Brain microvascular endothelial cell (primary cell): ENCODE results near the gene ZFPL1.

Experiments
- DNase-seq: peaks from one replicate; pipeline ENCODE4 v3.0.0-alpha.2; 2020
- H3K27ac ChIP-seq: fragments of 250-450 bp; sonication (Bioruptor Pico); 2 replicates; pipeline ENCODE4 v1.5.1; 2020; ENCODE audit warnings: mild to moderate bottlenecking, moderate library complexity
- H3K27me3 ChIP-seq: fragments of 250-450 bp; sonication (Bioruptor Pico); replicated peaks from 2 replicates; pipeline ENCODE4 v1.5.1; 2020; ENCODE audit warnings: mild to moderate bottlenecking
- H3K36me3 ChIP-seq: fragments of 250-450 bp; sonication (Bioruptor Pico); replicated peaks from 2 replicates; pipeline ENCODE4 v1.5.1; 2020; ENCODE audit warnings: mild to moderate bottlenecking
- H3K4me3 ChIP-seq: 2 replicates; pipeline ENCODE4 v1.5.1; 2011; ENCODE audit warnings: low read depth, mild to moderate bottlenecking, control low read depth, low read length, moderate library complexity
- CTCF ChIP-seq: IDR thresholded peaks from 2 replicates; pipeline ENCODE4 v1.5.1; 2011; ENCODE audit warnings: low read depth, mild to moderate bottlenecking, moderate library complexity, low read length, control low read depth, inconsistent platforms; ENCODE audit errors: missing control alignments
- in situ Hi-C: cut with HindIII; loops from 2 replicates; pipeline ENCODE4 v1.10.0; 2017; ENCODE audit warnings: low sequenced_read_pairs, low pct_ligation_motif_present

The ZFPL1 gene

GRCh38 chr11:65110354-65110861 is 26.4 kb downstream of the ZFPL1 start:
- Histone ChIP-seq H3K27ac (no peak overlapping the region), H3K4me3 (no peak overlapping the region)
- in situ Hi-C loops, result no loop called here

GRCh38 chr11:65111159-65111743 is 27.2 kb downstream of the ZFPL1 start:
- Histone ChIP-seq H3K27ac (no peak overlapping the region), H3K27me3 (no peaks in the 10 kb centered on the region), H3K4me3 (no peak overlapping the region), H3K36me3 (peaks cover 9% of the 10 kb centered on the region)
- in situ Hi-C loops, result no loop called here
- no peak for DNase-seq
- no peak for TF ChIP-seq CTCF

More at GRCh38 chr11:65110354-65110861, 26.4 kb downstream of the ZFPL1 start:
- DNase-seq, result peak; percentile 76
- TF ChIP-seq CTCF, result peak; percentile 98
- Histone ChIP-seq H3K27me3 (no peaks in the 10 kb centered on the region), H3K36me3 (peaks cover 2% of the 10 kb centered on the region)

- Histone ChIP-seq H3K27ac (no peak within 1 kb of the TSS), H3K4me3 (peak within 1 kb of the TSS; percentile 56), H3K27me3 (no peaks in the 10 kb centered on the region), H3K36me3 (peaks cover 9% of the 10 kb centered on the region)
- no peak for TF ChIP-seq CTCF
- DNase-seq, result peak; percentile 82
- in situ Hi-C loops, result no loop called here
Observed at GRCh38 chr11:65111744-65112545, 27.9 kb downstream of the ZFPL1 start, which contains the start of gene TM7SF2. TM7SF2 (plus strand) TSS chr11:65111872; CDS start chr11:65112016, 144 bp downstream.

GRCh38 chr11:65112546-65113360 is 28.7 kb downstream of the ZFPL1 start:
- Histone ChIP-seq H3K36me3 (peaks cover 9% of the 10 kb centered on the region), H3K4me3 (peak overlapping the region; percentile 56), H3K27ac (no peak overlapping the region), H3K27me3 (no peaks in the 10 kb centered on the region)
- in situ Hi-C loops, result no loop called here
- TF ChIP-seq CTCF, result peak; percentile 63
- DNase-seq, result no peak

GRCh38 chr11:65113361-65113756 is 29.3 kb downstream of the ZFPL1 start:
- peak overlapping the region; percentile 56 for H3K4me3 ChIP-seq

More at GRCh38 chr11:65113361-65113756, 29.3 kb downstream of the ZFPL1 start:
- in situ Hi-C loops, result no loop called here
- TF ChIP-seq CTCF, result no peak
- Histone ChIP-seq H3K27ac (no peak overlapping the region), H3K36me3 (peaks cover 15% of the 10 kb centered on the region), H3K27me3 (no peaks in the 10 kb centered on the region)
- DNase-seq, result no peak
